GM12878 (cell line): Measurements from ENCODE around the gene FOXL3.

Experiments
- CTCF ChIP-seq, 3 experiments: IDR thresholded peaks in 2 of 3; conservative IDR thresholded peaks in 1 of 3; 2 replicates each; pipeline ENCODE4 v1.5.1; 2011; ENCODE audit warnings: low read depth in 3 of 3, low read length in 3 of 3, mild to moderate bottlenecking in 3 of 3, control low read depth in 2 of 3, moderate library complexity in 2 of 3, inconsistent platforms in 1 of 3, mixed read lengths in 1 of 3; ENCODE audit not compliant: control insufficient read depth in 2 of 3, insufficient read depth in 1 of 3; ENCODE audit errors: extremely low read depth in 1 of 3
- ETV6 ChIP-seq, 2 experiments: fragments of 450-650 bp in 1 of 2; IDR thresholded peaks in 1 of 2; conservative IDR thresholded peaks in 1 of 2; 2 replicates each; pipeline ENCODE4 v1.6.1; 2014; ENCODE audit warnings: antibody characterized with exemption in 1 of 2, borderline replicate concordance in 1 of 2, low read depth in 1 of 2, mild to moderate bottlenecking in 1 of 2, moderate library complexity in 1 of 2
- POLR2A ChIP-seq: IDR thresholded peaks from 2 replicates; pipeline ENCODE4 v1.6.1; 2011; ENCODE audit warnings: low read depth, mild to moderate bottlenecking, low read length
- ZBTB40 ChIP-seq: fragments of 450-650 bp; IDR thresholded peaks from 2 replicates; pipeline ENCODE4 v1.6.1; 2016; ENCODE audit warnings: mild to moderate bottlenecking, moderate library complexity, borderline replicate concordance
- TF ChIP-seq, protein P1 (sequence below): IDR thresholded peaks from 2 replicates; pipeline ENCODE4 v1.6.1; 2012; ENCODE audit warnings: mild to moderate bottlenecking, low read depth, low read length
- TF ChIP-seq, protein P2 (sequence below): fragments of 450-650 bp; IDR thresholded peaks from 2 replicates; pipeline ENCODE4 v1.6.1; 2017; ENCODE audit warnings: mild to moderate bottlenecking

DNA sequence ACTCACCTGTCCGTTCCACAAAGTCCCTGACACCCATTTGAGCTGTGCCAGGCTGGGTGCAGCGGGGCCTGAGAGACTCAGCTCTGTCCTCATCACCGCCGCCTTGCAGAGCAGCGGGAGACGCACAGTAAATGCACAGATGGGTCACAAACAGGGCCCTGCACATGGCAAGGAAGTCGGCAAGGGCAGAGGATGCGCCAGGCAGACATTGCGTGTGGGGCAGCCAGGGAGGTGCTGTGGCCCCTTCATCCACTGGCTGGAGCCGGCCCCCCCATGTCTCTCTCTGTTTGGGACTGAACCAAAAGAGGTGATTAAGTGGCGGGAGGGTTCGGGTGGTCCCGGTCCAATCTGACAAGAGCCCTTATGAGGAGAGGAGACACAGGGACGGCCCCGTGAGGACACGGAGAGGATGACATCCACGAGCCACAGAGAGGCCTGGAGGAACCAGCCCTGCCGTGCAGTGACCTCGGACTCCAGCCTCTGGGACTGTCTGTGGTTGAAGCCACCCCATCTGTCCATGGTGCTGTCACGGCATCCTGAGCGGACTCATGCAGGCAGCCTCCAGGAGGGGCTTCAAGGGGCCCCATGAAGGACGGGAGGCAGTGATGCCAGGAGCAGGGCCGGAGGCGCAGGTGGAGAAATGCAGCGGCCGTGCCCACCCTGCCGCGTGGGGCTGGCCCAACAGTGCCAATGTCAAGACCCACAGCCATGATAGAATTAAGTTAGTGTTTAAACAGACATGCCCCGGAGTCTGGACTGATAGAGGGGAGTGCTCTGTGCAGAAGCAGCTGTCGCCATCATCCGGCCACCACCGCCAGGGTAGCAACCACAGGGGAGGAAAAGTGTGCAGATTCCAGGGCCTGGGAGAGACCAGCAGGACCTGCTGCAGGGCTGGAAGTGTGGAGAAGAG, 28.4 kb upstream of the FOXL3 start:
- no peak for TF ChIP-seq CTCF (IDR thresholded peaks at IDR 0.05 in 2 of 3, conservative IDR thresholded peaks at IDR 0.05 in 1 of 3; ENCODE audit: control insufficient read depth in 2 of 3, extremely low read depth in 1 of 3, insufficient read depth in 1 of 3, low read depth in 3 of 3, low read length in 3 of 3)
- TF ChIP-seq POLR2A, result no peak
- TF ChIP-seq, protein P1, sequence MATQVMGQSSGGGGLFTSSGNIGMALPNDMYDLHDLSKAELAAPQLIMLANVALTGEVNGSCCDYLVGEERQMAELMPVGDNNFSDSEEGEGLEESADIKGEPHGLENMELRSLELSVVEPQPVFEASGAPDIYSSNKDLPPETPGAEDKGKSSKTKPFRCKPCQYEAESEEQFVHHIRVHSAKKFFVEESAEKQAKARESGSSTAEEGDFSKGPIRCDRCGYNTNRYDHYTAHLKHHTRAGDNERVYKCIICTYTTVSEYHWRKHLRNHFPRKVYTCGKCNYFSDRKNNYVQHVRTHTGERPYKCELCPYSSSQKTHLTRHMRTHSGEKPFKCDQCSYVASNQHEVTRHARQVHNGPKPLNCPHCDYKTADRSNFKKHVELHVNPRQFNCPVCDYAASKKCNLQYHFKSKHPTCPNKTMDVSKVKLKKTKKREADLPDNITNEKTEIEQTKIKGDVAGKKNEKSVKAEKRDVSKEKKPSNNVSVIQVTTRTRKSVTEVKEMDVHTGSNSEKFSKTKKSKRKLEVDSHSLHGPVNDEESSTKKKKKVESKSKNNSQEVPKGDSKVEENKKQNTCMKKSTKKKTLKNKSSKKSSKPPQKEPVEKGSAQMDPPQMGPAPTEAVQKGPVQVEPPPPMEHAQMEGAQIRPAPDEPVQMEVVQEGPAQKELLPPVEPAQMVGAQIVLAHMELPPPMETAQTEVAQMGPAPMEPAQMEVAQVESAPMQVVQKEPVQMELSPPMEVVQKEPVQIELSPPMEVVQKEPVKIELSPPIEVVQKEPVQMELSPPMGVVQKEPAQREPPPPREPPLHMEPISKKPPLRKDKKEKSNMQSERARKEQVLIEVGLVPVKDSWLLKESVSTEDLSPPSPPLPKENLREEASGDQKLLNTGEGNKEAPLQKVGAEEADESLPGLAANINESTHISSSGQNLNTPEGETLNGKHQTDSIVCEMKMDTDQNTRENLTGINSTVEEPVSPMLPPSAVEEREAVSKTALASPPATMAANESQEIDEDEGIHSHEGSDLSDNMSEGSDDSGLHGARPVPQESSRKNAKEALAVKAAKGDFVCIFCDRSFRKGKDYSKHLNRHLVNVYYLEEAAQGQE, result no peak
- TF ChIP-seq, protein P2, sequence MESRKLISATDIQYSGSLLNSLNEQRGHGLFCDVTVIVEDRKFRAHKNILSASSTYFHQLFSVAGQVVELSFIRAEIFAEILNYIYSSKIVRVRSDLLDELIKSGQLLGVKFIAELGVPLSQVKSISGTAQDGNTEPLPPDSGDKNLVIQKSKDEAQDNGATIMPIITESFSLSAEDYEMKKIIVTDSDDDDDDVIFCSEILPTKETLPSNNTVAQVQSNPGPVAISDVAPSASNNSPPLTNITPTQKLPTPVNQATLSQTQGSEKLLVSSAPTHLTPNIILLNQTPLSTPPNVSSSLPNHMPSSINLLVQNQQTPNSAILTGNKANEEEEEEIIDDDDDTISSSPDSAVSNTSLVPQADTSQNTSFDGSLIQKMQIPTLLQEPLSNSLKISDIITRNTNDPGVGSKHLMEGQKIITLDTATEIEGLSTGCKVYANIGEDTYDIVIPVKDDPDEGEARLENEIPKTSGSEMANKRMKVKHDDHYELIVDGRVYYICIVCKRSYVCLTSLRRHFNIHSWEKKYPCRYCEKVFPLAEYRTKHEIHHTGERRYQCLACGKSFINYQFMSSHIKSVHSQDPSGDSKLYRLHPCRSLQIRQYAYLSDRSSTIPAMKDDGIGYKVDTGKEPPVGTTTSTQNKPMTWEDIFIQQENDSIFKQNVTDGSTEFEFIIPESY, result no peak
- TF ChIP-seq ETV6 (conservative IDR thresholded peaks at IDR 0.05 in 1 of 2, IDR thresholded peaks at IDR 0.05 in 1 of 2; ENCODE audit: borderline replicate concordance in 1 of 2, low read depth in 1 of 2), result no peak
- TF ChIP-seq ZBTB40, result no peak
